Iris pigment epithelial cell (primary cell): ENCODE measurements around the gene WDTC1.
"Not testable (repeated sequence)": the region's sequence is repeated elsewhere in the genome, so short reads cannot be mapped to it uniquely, and the experiment has no call there.

Experiments
- DNase-seq: peaks from one replicate; pipeline ENCODE4 v3.0.0-alpha.2; 2011; ENCODE audit warnings: low read depth

Gene WDTC1

GRCh38 chr1:27246194-27246593, 11.8 kb downstream of the WDTC1 start:
- no peak for DNase-seq

GRCh38 chr1:27253596-27253995, 19.2 kb downstream of the WDTC1 start:
- no peak for DNase-seq

- DNase-seq: no peak
Observed at GRCh38 chr1:27255136-27255535, 20.7 kb downstream of the WDTC1 start.

- peak; percentile 92 for DNase-seq
Observed at GRCh38 chr1:27257155-27257554, 22.7 kb downstream of the WDTC1 start.

GRCh38 chr1:27258598-27258997, 24.2 kb downstream of the WDTC1 start:
- no peak for DNase-seq

GRCh38 chr1:27267153-27267552, 32.7 kb downstream of the WDTC1 start:
- no peak for DNase-seq

GRCh38 chr1:27269276-27269675, 34.8 kb downstream of the WDTC1 start:
- no peak for DNase-seq

GRCh38 chr1:27274204-27274603, 39.8 kb downstream of the WDTC1 start:
- no peak for DNase-seq

- no peak for DNase-seq
Observed at GRCh38 chr1:27275696-27276095, 41.3 kb downstream of the WDTC1 start.

- peak; percentile 70 for DNase-seq
Observed at GRCh38 chr1:27284425-27285273, 50.2 kb downstream of the WDTC1 start.

- DNase-seq: no peak
Observed at GRCh38 chr1:27285274-27285660, 50.8 kb downstream of the WDTC1 start.

- DNase-seq: not testable (repeated sequence)
Observed at GRCh38 chr1:27285821-27286220, 51.4 kb downstream of the WDTC1 start.

- DNase-seq: not testable (repeated sequence)
Observed at GRCh38 chr1:27289125-27289524, 54.7 kb downstream of the WDTC1 start.

- no peak for DNase-seq
Observed at GRCh38 chr1:27290581-27290980, 56.1 kb downstream of the WDTC1 start.

- DNase-seq: no peak
Observed at GRCh38 chr1:27292106-27292505, 57.7 kb downstream of the WDTC1 start.

- no peak for DNase-seq
Observed at GRCh38 chr1:27293915-27294314, 59.5 kb downstream of the WDTC1 start.

- DNase-seq: peak; percentile 47
Observed at GRCh38 chr1:27296773-27297291, 62.4 kb downstream of the WDTC1 start.

GRCh38 chr1:27297903-27298302, 63.5 kb downstream of the WDTC1 start:
- no peak for DNase-seq

- no peak for DNase-seq
Observed at GRCh38 chr1:27298632-27299384, 64.4 kb downstream of the WDTC1 start.

- peak; percentile 100 for DNase-seq
Observed at GRCh38 chr1:27299385-27300271, 65.2 kb downstream of the WDTC1 start.

- DNase-seq: peak; percentile 91
Observed at GRCh38 chr1:27300341-27301051, 66.1 kb downstream of the WDTC1 start.
